OCI-LY7 (cell line): ENCODE measurements around the gene KCNN2. TPM values are rescaled to one million over a fixed set of nuclear protein-coding genes. Genes with fewer than 3 reads are reported as not detected.

Experiments used
- BruUV-seq: library from RNA; stranded (reverse); fragments of 400-500 nt; replicated peaks from 2 replicates; lab custom pipeline; 2021; lab: Mats Ljungman, UMichigan
- CTCF ChIA-PET: fragments of 300-600 bp; sonication (Branson Sonifier 250); formaldehyde crosslinking; loops from one replicate; lab custom pipeline; 2022; ENCODE audit warnings: antibody characterized with exemption; ENCODE audit not compliant: unreplicated experiment; lab: Charles Lee
- POLR2A ChIA-PET: fragments of 300-600 bp; sonication (Branson Sonifier 250); formaldehyde crosslinking; loops from one replicate; lab custom pipeline; 2022; ENCODE audit warnings: antibody characterized with exemption; lab: Charles Lee
- DNase-seq: peaks from one replicate; pipeline ENCODE4 v3.0.0-alpha.2; 2015; ENCODE audit warnings: low spot score
- H2AFZ ChIP-seq: fragments of 200-600 bp; sonication (generic), shearing (Covaris generic); 2 replicates; pipeline ENCODE4 v1.6.1; 2014; ENCODE audit warnings: mild to moderate bottlenecking, antibody characterized with exemption, low read length, moderate library complexity
- H3K27ac ChIP-seq: fragments of 200-600 bp; sonication (generic); 2 replicates; pipeline ENCODE4 v1.5.1; 2014; ENCODE audit warnings: mixed run types, low read depth, mild to moderate bottlenecking, moderate library complexity, low read length, inconsistent platforms; ENCODE audit not compliant: poor library complexity, severe bottlenecking
- H3K36me3 ChIP-seq: fragments of 200-600 bp; sonication (generic); 2 replicates; pipeline ENCODE4 v1.6.1; 2014; ENCODE audit warnings: mild to moderate bottlenecking, antibody characterized with exemption, low read length, moderate library complexity, mixed read lengths; ENCODE audit not compliant: insufficient read depth
- H3K4me1 ChIP-seq: fragments of 200-600 bp; sonication (generic); 2 replicates; pipeline ENCODE4 v1.5.1; 2014; ENCODE audit warnings: mild to moderate bottlenecking, low read length; ENCODE audit not compliant: insufficient read depth, poor library complexity, severe bottlenecking
- H3K4me2 ChIP-seq: fragments of 200-600 bp; sonication (generic); 2 replicates; pipeline ENCODE4 v1.6.1; 2014; ENCODE audit warnings: mild to moderate bottlenecking, low read length
- H3K4me3 ChIP-seq: fragments of 200-600 bp; sonication (generic); 2 replicates; pipeline ENCODE4 v1.5.1; 2014; ENCODE audit warnings: mild to moderate bottlenecking, low read depth, low read length; ENCODE audit not compliant: poor library complexity, severe bottlenecking
- H3K79me2 ChIP-seq: fragments of 200-600 bp; sonication (generic); 2 replicates; pipeline ENCODE4 v1.6.1; 2016; ENCODE audit warnings: low read depth, mild to moderate bottlenecking, low read length, moderate library complexity, mixed read lengths; ENCODE audit not compliant: insufficient read depth
- H3K9me2 ChIP-seq: fragments of 200-600 bp; sonication (generic); 2 replicates; pipeline ENCODE4 v1.6.1; 2016; ENCODE audit warnings: mild to moderate bottlenecking, low read length, mixed read lengths; ENCODE audit not compliant: insufficient read depth
- H3K9me3 ChIP-seq: fragments of 200-600 bp; sonication (generic); 2 replicates; pipeline ENCODE4 v1.6.1; 2014; ENCODE audit warnings: mild to moderate bottlenecking, mixed run types, low read length, mixed read lengths
- H4K20me1 ChIP-seq: fragments of 200-600 bp; sonication (generic); 2 replicates; pipeline ENCODE4 v1.6.1; 2014; ENCODE audit warnings: mild to moderate bottlenecking, antibody characterized with exemption, low read length, moderate library complexity, mixed read lengths; ENCODE audit not compliant: insufficient read depth
- EZH2phosphoT487 ChIP-seq: fragments of 200-600 bp; sonication (generic); IDR thresholded peaks from 2 replicates; pipeline ENCODE4 v1.6.1; 2018; ENCODE audit warnings: low read depth, borderline replicate concordance, mild to moderate bottlenecking, mixed run types, antibody characterized with exemption, low read length, moderate library complexity, mixed read lengths
- intact Hi-C: fragments of 100-400 bp; cut with micrococcal nuclease; formaldehyde crosslinking; loops from one replicate; pipeline ENCODE4 v1.10.0; 2022; ENCODE audit not compliant: unreplicated experiment
- total RNA-seq, 2 experiments: library from RNA; depleted of rRNA in 1 of 2; stranded (reverse); fragments of >200 nt in 1 of 2; shearing (Covaris generic) in 1 of 2; gene quantifications; 2 replicates each; pipeline ENCODE4 v1.2.3, GENCODE V29; 2014 to 2022
- TF ChIP-seq, protein P1 (sequence below): fragments of 200-600 bp; sonication (generic); conservative IDR thresholded peaks from 2 replicates; pipeline ENCODE4 v1.5.1; 2014; ENCODE audit warnings: mild to moderate bottlenecking, antibody characterized with exemption, low read length, moderate library complexity, mixed read lengths

The KCNN2 gene
- total RNA-seq, 2 experiments from 2014 or later = not detected

- no TSS peak for BruUV-seq
- Histone ChIP-seq H3K4me1 (no peaks in the 10 kb centered on the region), H3K9me3 (no peaks in the 10 kb centered on the region), H3K4me2 (no peak overlapping the region), H3K4me3 (no peak overlapping the region), H2AFZ (no peak overlapping the region), H3K79me2 (no peaks in the 10 kb centered on the region), H3K9me2 (no peaks in the 10 kb centered on the region), H3K36me3 (no peaks in the 10 kb centered on the region), H4K20me1 (no peaks in the 10 kb centered on the region), H3K27ac (no peak overlapping the region)
- intact Hi-C loops = no loop called here
- POLR2A ChIA-PET = interaction anchor here (0.6 kb wide), 1 partner anchor 919 kb away, joined by 3 read pairs; no protein-coding TSS in a partner anchor
- CTCF ChIA-PET = no interaction called here
- DNase-seq = no peak
- TF ChIP-seq, protein P1, sequence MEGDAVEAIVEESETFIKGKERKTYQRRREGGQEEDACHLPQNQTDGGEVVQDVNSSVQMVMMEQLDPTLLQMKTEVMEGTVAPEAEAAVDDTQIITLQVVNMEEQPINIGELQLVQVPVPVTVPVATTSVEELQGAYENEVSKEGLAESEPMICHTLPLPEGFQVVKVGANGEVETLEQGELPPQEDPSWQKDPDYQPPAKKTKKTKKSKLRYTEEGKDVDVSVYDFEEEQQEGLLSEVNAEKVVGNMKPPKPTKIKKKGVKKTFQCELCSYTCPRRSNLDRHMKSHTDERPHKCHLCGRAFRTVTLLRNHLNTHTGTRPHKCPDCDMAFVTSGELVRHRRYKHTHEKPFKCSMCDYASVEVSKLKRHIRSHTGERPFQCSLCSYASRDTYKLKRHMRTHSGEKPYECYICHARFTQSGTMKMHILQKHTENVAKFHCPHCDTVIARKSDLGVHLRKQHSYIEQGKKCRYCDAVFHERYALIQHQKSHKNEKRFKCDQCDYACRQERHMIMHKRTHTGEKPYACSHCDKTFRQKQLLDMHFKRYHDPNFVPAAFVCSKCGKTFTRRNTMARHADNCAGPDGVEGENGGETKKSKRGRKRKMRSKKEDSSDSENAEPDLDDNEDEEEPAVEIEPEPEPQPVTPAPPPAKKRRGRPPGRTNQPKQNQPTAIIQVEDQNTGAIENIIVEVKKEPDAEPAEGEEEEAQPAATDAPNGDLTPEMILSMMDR = no peak
- TF ChIP-seq EZH2phosphoT487 = no peak
Observed at GRCh38 chr5:114469372-114469771, 107.5 kb downstream of the KCNN2 start.

GRCh38 chr5:114471529-114471928 is 109.7 kb downstream of the KCNN2 start:
- H3K4me1 ChIP-seq = no peaks in the 10 kb centered on the region
- H3K79me2 ChIP-seq = no peaks in the 10 kb centered on the region
- intact Hi-C loops = no loop called here
- H3K36me3 ChIP-seq = no peaks in the 10 kb centered on the region
- BruUV-seq = no TSS peak
- ChIA-PET CTCF (no interaction called here), POLR2A (no interaction called here)
- H2AFZ ChIP-seq = no peak overlapping the region
- no peak overlapping the region for H3K27ac ChIP-seq
- H3K4me3 ChIP-seq = no peak overlapping the region
- no peak for DNase-seq
- no peaks in the 10 kb centered on the region for H3K9me3 ChIP-seq
- no peak overlapping the region for H3K4me2 ChIP-seq
- TF ChIP-seq, protein P1 = no peak
- TF ChIP-seq EZH2phosphoT487 = no peak
- H3K9me2 ChIP-seq = no peaks in the 10 kb centered on the region
- H4K20me1 ChIP-seq = no peaks in the 10 kb centered on the region

GRCh38 chr5:114473541-114473940 is 111.7 kb downstream of the KCNN2 start:
- no TSS peak for BruUV-seq
- Histone ChIP-seq H4K20me1 (no peaks in the 10 kb centered on the region), H3K36me3 (no peaks in the 10 kb centered on the region), H3K4me3 (no peak overlapping the region), H3K79me2 (no peaks in the 10 kb centered on the region), H3K27ac (no peak overlapping the region), H3K9me3 (no peaks in the 10 kb centered on the region), H3K4me1 (no peaks in the 10 kb centered on the region), H2AFZ (no peak overlapping the region), H3K4me2 (no peak overlapping the region), H3K9me2 (no peaks in the 10 kb centered on the region)
- DNase-seq = no peak
- TF ChIP-seq, protein P1 = no peak
- TF ChIP-seq EZH2phosphoT487 = no peak
- ChIA-PET POLR2A (no interaction called here), CTCF (no interaction called here)
- intact Hi-C loops = no loop called here
